Measurements from ENCODE around the gene KIF25. TPM values are rescaled to one million over a fixed set of nuclear protein-coding genes. Genes with fewer than 3 reads are reported as not detected.

KIF25 gene
- total RNA-seq, 4 donors from 2014 or later = 0.16 to 1.0 TPM; not detected in 2

DNA sequence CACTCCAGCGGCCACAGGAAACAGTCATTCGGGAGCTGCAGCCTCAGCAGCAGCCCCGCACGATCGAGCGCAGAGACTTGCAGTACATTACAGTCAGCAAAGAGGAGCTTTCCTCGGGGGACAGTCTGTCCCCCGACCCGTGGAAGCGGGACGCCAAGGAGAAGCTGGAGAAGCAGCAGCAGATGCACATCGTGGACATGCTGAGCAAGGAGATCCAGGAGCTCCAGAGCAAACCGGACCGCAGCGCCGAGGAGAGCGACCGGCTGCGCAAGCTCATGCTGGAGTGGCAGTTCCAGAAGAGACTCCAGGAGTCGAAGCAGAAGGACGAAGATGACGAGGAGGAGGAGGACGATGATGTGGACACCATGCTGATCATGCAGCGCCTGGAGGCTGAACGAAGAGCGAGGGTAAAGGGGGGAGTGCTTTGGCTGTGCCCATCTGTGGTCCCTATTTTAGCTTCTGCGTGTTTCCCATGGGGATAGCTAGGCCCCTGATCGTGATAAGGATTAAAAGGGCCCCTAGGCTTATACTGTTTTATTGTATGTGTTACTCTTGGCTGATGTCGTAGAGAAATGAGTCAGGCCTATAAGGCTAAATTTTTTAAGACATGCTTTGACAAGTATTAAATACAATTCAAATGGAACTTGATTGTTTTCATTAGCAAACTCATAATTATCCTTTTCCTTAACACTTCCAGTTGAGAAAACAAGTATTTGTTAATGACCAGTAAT is 45.5 kb upstream of the KIF25 start:
- no peak for TF ChIP-seq CTCF (IDR thresholded peaks at IDR 0.05 in 4 of 5, conservative IDR thresholded peaks at IDR 0.05 in 1 of 5)
- TF ChIP-seq POLR2A (IDR thresholded peaks at IDR 0.05) = no peak
- intact Hi-C loops (cut with DNase I; ENCODE audit: low total_unique reads) (no loop called here), in situ Hi-C loops (cut with MboI; ENCODE audit: low sequenced_read_pairs in 4 of 4) (no loop called here)
- ATAC-seq (no peak), DNase-seq (no peak)
- H3K4me1 ChIP-seq = peaks cover 0 to 4% of the 10 kb centered on the region in 2 donors
- no peaks in the 10 kb centered on the region for H3K9me3 ChIP-seq
- H3K27ac ChIP-seq = no peak overlapping the region
- peaks cover 0 to 53% of the 10 kb centered on the region in 2 donors for H3K36me3 ChIP-seq
- no peak overlapping the region for H3K4me3 ChIP-seq
- no peaks in the 10 kb centered on the region for H3K27me3 ChIP-seq

DNA sequence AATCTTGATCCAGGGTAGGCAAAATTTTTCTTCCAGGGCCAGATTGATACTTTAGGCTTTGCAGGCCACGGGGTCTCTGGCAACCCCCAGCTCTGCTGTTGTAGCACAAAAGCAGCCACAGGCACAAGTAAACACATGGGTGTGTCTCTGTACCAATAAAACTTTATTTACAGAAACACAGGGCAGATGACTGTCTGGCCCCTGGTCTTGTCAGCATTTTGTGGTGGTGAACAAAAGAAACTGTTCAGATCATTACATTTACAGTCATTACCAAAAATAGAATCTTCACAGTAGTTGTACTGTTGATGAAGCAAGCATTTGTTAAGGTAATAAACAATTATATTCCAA is 45.0 kb upstream of the KIF25 start:
- Histone ChIP-seq H3K36me3 (peaks cover 0 to 51% of the 10 kb centered on the region in 2 donors), H3K27me3 (no peaks in the 10 kb centered on the region), H3K4me3 (no peak overlapping the region), H3K4me1 (peaks cover 0 to 4% of the 10 kb centered on the region in 2 donors), H3K27ac (no peak overlapping the region), H3K9me3 (no peaks in the 10 kb centered on the region)
- no peak for DNase-seq
- intact Hi-C loops (cut with DNase I; ENCODE audit: low total_unique reads) = no loop called here
- no peak for TF ChIP-seq CTCF (IDR thresholded peaks at IDR 0.05 in 4 of 5, conservative IDR thresholded peaks at IDR 0.05 in 1 of 5)
- no peak for TF ChIP-seq POLR2A (IDR thresholded peaks at IDR 0.05)
- in situ Hi-C loops (cut with MboI; ENCODE audit: low sequenced_read_pairs in 4 of 4) = no loop called here
- ATAC-seq = no peak

DNA sequence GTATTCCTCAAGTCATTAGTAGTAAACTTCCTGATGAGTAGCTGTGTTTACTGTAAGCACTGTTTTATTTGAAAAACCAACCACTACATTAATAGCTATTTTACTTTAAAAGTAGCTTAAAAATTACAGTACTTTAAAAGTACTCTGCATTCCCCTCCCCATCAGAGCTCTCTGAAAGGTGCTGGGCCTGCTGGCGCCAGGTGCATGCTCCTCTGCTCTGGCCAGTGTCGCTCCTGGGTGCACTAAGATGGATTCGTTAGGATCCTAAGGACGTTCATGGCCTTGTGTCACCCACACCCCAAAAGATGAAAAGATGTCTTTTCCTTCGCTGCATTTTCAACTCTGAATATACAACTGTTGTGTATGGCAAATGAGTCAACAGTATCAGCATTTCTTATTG is 43.9 kb upstream of the KIF25 start:
- Histone ChIP-seq H3K4me3 (no peak overlapping the region), H3K36me3 (peaks cover 0 to 46% of the 10 kb centered on the region in 2 donors), H3K4me1 (peaks cover 0 to 4% of the 10 kb centered on the region in 2 donors), H3K27me3 (no peaks in the 10 kb centered on the region), H3K9me3 (no peaks in the 10 kb centered on the region), H3K27ac (peak overlapping the region in 1 of 4 donors; percentile 1)
- intact Hi-C loops (cut with DNase I; ENCODE audit: low total_unique reads) (no loop called here), in situ Hi-C loops (cut with MboI; ENCODE audit: low sequenced_read_pairs in 4 of 4) (no loop called here)
- TF ChIP-seq POLR2A (IDR thresholded peaks at IDR 0.05) (no peak), CTCF (IDR thresholded peaks at IDR 0.05 in 4 of 5, conservative IDR thresholded peaks at IDR 0.05 in 1 of 5) (no peak)
- ATAC-seq (no peak), DNase-seq (no peak)

DNA sequence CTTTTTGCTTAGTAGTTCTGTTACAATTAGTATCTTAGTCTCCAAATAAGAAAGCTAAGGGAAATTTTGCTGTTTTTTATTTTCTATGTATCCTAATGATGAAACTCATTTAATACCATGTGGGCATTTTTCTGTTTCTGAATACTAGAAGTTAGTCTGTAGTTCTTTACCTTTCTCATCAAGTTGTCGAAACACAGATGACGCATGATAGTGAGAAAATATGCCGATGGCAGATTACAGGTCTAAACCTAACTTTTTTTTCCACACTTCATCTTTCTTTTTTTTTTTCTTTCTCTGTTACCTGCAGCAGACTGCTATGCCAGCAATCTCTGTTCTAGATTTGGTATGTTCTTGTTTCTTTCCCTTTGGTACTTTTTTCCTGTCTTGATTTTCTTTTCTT is 43.3 kb upstream of the KIF25 start:
- no peak for DNase-seq
- Histone ChIP-seq H3K9me3 (no peaks in the 10 kb centered on the region), H3K36me3 (peaks cover 0 to 40% of the 10 kb centered on the region in 2 donors), H3K27me3 (no peaks in the 10 kb centered on the region), H3K27ac (peak overlapping the region in 2 of 4 donors; percentile 1 to 13), H3K4me1 (peaks cover 0 to 4% of the 10 kb centered on the region in 2 donors), H3K4me3 (no peak overlapping the region)
- intact Hi-C loops (cut with DNase I; ENCODE audit: low total_unique reads) = no loop called here
- no peak for ATAC-seq
- TF ChIP-seq CTCF (IDR thresholded peaks at IDR 0.05 in 4 of 5, conservative IDR thresholded peaks at IDR 0.05 in 1 of 5) (no peak), POLR2A (IDR thresholded peaks at IDR 0.05) (no peak)
- in situ Hi-C loops (cut with MboI; ENCODE audit: low sequenced_read_pairs in 4 of 4) = no loop called here

All from gastrocnemius medialis (tissue), 4 donors.